Iris pigment epithelial cell (primary cell): ENCODE data around the gene GNL2.

Experiments used
- DNase-seq: peaks from one replicate; pipeline ENCODE4 v3.0.0-alpha.2; 2011; ENCODE audit warnings: low read depth

Gene GNL2

DNA sequence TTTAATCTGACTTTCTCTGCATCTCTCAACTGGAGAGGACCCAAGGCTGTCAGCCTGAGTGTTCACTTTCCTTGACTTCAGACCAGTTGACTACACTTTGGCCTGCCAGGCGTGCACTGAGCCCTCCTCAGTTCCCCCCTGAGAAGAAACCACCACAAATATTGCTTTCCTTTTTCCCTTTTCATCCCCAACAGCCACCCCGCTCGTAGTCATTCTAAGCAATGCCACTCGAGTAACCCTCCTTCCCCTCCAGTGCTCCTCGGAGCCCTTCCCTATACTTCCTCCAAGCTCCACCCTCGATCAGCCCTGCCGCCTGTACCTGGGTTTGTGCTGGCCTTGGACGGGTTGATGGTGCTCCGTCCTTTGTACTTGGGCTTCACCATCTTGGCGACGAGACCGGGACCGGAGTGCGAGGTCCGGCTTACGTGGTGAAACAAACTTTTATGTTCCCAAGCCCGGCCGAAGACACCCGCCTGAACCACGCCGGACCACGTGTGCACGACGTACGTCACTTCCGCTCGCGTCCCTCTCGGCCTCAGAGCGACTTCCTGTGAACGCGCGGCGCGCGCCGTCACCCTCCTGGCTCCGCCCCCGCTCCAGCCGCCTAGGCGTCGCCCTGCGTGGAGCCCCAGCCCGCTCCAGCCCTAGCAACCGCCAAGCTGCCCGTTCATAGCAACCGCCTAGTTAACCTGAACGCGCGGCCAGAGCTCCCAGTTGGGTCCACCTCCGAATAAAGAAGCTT lies at the start of gene GNL2:
GNL2 (minus strand) TSS at position 498 of the 742 bp plus-strand sequence; CDS start at position 383, 115 bp downstream.
- peak; percentile 97 for DNase-seq

DNA sequence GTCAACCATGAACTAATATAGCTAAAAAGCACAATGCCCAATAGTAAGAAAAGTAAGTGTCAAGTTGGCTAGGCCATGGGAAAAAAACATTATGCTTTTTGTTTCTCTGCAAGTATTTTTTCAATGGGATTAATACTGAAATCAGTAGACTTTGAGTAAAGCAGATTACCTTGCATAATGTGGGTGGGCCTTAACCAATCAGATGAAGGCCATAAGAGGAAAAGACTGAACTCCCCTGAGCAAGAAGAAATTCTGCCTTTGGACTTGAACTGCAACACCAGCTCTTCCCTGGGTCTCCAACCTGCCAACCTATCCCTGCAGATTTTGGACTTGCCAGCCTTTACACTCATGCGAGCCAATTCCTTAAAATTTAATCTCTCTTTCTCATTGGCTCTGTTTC lies 45.3 kb upstream of the GNL2 start:
- DNase-seq: no peak

DNA sequence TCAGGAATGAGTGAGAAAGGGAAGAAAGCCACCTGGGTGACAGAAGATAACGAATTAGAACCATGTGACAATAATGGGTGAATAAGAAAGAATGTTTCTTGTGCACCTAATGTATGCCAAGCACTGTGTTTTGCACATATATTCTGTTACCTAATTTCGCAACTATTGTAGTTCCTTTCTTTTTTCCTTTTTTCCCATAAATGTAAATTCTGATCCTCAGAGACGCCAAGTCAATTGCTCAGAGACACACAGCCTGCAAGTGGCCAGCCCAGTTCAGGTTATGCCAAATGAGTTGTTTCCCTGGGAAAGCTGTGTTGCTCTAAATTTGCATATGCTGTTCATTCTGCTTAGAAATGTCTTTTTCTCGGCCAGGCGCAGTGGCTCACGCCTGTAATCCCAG lies 40.7 kb upstream of the GNL2 start:
- no peak for DNase-seq

DNA sequence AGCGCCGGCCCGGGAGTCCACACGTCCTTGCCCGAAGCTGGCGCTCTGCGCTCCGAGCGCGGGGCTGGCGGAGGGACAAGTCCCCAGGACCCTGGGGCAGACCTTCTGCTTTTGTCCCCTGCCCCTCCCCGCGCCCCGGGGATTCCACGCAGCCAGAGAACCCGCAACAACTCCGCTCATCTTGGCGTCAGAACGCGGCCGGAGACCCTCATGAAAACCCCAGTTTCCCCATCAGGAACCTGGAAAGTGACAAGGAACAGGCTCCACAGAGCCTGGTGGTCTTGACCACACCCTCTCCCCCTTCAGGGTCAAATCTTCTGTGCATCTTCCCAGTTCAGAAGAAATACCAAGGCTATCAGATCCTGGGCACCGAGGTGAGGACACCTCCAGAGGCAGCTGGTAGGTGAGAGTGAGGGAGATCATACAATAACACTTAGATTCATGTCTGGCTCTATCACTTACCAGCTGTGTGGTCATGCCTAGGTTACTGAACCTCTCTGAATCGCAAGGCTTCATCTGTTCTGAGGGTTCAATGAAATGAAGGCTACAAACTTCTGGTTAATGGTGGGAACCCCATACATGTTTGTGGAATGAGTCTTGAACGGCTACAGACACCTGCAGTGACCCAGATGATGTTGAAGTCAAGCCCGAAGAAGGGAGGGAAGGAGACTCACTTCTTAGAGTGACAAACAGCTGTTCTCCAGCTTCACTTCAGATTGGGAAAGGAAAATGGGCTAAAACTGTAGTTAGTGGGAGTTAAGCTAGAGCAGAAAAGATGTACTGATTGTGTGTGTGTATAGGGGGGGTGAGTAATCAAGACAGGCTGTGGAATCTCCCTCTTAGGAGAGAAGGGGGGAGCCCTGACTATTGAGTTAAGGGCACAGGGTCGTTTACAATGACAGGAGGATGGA lies 39.5 kb upstream of the GNL2 start:
- no peak for DNase-seq

DNA sequence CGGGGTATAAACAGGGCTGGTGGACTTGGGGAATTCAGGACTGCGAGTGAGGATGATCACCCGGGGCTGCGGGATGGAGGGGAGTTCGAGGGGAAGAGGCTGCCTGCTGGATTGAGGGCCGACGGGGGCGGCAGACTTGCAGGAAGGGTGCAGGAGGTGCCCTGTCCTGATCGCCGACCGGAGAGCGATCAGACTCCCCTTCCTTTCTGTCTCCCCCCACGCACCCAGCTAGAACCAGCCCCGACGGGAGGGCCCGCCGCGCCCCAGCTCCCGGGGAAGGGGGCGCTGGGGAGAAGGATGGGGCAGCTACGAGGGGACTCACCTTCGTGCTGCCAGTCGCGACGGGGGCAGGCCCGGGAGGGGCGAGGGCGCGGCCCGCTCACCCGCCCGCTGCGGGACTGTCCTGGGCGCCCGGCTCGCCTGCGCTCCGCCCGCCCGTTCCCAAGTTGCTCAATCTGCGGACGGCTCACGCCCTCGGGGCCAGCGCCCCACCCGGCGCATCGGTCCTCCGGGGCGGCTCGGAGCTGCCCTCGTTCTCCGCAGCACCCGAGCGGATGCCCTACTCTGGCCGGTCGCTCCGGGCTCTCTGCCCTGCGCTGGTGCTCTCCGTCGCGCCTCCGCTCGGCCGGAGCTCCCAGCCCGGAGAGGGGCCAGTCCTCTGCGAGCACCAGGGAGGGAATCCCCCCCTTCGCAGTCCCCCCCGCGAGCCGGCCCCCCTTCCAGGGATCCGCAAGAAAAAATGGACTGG lies 38.7 kb upstream of the GNL2 start, which contains the start of gene RSPO1:
RSPO1 (minus strand) TSS at position 649 of the 748 bp plus-strand sequence. CDS start 5,231 bp downstream, outside the sequence.
- peak; percentile 32 for DNase-seq

DNA sequence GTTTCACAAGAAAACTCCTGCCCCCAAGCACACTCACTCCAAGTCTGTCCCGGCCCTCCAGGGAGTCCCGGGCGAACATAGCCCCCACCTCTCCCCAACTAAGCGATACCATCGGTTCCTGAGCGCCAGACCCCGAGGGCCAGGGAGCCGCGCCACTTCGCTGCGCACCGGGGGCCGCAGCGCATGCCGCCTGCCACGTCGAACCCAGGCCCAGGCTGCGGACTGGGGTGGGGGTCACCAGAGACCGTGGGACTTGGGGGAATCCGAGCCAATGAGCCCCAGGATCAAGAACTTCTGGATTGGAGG lies 38.2 kb upstream of the GNL2 start:
- DNase-seq: no peak

DNA sequence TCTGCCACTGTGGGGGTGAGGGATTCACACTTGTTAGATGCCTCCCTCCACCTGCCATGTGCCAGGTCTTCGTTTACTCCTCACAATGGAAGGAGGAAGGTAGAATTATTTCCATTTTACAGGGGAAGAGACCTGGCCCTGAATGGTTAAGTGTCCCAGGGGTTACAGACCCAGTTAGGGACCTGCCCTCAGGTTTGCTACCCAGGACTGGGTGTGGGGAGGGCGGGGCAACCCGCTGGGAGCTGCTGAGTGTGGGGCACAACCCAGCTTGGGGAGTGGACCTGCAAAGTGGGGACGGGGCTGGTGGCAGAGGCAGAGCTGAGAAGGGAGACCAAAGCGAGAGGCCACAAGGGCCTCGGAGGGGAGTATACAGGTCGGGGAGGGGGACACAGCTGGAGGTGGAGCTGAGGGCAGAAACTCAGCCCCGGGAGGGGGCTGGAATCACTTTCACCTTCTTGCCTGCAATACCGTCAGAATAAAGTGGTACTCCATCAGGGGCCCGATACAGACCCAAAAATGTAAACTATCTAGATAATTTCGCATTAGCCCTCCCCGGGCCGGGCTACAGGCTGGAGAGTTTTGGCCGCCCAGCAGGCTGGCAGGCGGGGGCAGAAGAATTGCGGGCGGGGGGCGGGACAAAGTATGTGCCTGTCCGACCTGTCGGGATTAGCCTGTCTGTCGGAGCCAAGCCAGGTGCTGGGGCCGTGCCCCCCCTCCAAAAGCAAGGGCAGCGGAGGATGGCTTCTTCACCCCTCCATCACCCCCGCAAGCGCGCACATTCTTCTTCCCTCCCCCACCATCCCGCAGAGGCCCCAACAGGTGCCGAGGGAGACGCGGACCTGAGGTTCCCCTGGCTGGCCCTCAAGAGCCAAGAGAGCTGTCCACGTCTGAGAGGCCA lies 37.6 kb upstream of the GNL2 start:
- no peak for DNase-seq

DNA sequence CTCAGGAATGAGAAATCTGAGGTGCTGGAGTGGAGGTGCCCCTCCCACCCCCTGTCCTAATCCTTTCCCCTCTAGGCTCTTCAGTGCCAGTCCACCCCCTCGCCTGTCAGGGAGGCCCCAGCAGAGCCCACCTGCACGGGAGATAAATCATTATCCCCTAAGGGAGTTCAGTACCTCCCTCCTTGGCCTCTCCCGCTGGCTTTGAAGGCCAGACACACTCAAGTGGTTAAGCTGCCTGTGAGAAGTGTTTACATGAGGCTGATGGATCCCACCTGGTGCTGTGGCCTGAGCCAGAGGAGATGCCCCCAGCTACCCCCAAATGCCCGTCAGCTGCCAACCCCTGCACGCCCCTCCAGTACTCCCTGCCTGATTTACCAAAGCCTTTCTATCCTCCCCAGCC lies 35.3 kb upstream of the GNL2 start:
- no peak for DNase-seq

DNA sequence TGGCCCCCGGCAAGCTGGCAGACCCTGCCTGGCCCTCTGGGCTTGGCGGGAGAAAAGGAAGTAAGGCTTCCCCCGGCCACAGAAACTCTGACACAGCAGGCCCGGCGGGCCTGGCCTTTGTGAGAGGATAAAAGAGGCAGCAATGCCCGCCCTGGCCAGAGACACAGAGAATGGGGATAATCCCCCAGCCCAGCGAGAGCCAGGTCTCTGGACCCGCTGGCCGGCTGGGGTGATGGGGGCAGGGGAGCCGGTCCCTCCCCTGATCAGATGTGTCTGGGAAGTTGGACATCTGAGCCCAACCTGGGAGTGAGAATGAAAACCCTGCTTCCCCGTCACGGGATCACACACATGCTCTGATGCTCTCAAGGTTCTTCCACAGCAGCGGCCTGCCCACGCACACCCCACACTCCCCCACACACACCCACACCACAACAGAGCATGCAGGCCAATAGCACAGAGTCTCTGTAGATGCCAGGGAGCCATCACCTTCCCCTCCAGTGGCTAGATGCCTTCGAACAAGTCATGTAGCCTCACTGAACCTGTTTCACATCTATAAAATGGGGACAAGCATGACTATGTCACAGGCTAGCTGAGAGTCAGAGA lies 34.8 kb upstream of the GNL2 start:
- no peak for DNase-seq

DNA sequence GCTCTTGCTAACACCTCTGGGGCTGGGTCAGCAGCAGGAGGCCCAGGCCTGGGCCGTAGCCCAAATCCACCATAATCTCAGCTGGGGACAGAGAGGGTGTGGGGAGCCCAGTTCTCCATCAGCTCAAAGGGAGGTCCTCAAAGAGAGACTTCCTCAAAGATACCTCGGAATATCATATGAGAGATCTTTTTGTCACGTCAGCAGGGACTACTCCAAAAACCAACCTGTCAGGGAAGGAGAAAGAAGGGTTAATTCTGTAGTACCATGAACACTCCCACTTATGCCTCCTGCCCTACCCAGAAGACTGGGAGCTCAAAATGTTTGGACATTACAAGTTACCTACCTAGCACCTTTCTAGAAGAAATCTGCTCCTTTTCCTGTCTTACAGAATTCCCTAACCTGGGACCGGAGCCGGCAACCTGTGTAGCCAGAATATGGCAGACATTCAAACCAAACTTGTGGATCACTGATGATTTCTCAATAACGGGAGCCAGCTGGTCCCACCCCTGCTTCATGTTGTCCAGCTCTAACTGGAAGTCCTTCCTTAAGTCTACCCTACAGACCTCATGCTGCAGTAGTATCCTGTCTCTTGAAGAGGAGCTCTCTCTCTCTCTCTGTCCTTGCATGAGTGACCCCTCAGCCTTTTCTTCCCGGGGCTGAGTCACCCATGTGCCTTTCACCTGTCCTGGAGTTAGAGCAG lies 34.1 kb upstream of the GNL2 start:
- DNase-seq: no peak

DNA sequence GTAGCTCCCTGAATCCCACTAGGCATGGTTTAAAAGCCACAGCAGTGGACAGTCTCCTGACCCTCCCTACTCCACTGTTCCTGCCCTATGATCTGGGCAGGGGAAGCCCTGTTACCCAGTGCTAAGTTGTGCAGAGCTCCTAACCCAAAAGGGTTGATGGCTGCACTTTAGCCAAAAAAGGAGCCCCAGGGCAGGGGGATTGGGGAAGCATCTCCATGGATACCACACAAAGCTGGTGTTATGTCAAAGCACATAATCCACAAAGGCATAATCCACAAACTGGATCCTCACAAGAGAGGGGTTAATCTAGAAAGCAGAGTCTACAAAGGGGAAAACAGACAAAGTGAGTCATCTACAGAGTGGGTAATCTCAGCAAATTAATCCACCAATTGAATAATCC lies 33.3 kb upstream of the GNL2 start:
- DNase-seq: no peak

DNA sequence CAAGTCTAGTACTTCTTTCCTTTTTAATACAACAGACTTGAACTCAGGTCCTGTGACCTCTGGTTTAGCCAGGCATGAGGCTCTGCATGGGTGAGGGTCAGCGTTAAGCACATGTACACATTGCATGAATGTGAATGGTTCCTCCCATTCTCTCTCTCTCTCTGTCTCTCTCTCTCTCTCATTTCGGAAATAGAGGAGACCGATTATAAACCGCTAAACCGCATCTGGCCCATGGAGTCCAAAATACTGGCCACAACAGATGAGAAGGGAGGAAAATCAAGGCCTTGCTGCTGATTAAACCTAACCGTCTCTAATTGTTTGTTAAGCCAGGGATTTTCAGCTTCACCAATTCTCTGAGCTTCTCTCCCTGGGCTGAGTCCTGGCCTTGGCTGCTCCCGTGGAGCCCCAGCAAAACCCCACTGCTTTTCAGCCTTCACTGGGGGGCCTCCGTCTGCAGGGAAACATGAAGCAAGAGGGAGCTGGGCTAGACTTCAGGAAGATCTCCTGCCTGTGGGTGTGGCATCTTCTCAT lies 32.4 kb upstream of the GNL2 start:
- DNase-seq: no peak

DNA sequence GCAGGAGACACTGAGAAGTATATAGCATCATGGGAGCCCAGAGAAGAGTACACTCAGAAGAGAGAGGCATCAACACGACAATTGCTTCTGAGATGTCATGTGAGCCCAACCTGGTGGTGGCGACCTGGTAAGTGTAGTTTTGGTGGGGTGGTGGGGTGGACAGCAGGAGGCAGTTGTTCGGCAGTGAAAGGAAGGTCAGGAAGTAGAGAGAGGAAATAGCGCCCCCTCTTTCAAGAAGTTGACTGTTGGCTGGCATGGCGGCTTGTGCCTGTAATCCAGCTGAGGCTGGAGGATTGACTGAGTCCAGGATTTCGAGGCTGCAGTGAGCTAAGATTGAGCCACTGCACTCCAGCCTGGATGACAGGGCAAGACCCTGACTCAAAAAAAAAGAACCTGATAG lies 26.4 kb upstream of the GNL2 start:
- no peak for DNase-seq

DNA sequence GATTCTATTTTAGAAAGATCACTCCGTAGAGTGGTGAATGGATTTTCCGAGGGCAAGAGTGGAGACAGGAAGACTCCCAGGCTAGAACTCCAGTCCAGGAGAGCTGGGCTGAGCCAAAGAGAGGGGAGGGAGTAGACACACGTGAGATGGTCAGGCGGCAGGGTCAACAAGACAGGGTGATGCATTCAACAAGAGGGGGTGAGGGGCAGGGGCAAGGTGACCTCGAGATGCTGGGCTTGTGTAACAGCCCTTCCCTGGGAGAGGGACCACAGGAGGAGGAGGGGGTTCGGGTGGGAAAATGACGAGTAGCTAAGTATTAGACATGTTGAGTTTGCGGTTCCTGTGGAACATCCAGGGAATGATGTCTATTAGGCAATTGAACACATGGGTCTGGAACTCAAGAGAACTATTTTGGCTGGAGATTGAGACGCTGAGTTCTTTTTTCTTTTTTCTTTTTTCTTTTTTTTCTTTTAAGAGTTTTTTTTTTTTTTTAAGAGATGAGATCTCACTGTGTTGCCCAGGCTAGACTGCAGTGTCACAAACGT lies 25.7 kb upstream of the GNL2 start:
- DNase-seq: no peak

DNA sequence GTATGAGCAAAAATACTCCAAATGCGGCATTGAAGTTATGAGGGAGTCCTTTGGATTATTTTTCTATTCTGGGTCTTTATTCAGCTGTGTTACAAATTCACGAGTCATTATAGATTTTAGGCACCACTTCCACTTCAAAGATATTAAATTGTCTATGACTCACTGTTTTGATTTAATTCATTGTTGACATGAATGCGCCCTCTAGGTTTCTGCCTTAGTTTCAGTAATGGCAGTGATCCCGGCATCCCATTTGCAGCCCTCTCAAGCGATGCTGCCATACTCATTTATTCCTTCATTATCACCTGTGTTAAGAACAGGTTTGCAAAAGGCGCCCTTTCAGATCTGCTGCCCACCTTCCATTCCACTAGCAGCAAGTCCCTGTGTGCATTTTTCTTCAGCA lies 25.0 kb upstream of the GNL2 start:
- no peak for DNase-seq

DNA sequence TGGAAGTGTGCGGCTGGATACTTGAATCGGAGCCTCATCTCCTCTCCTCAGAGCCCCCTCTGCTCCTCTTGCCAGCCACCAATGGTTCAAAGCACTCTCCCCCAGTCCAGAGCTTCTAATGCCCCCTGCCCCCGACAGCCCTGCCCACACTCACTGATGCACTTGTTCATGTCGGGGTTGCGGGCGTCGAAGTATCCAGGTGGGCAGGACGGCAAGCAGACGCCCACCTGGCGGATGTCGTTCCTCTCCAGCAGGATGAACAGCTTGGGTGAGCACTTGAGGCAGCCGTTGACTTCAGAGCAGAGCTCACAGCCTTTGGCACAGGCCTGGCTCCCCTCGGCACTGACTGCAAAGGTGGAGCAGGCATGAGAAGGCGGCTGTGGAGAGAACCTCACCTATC lies 20.6 kb upstream of the GNL2 start:
- no peak for DNase-seq

DNA sequence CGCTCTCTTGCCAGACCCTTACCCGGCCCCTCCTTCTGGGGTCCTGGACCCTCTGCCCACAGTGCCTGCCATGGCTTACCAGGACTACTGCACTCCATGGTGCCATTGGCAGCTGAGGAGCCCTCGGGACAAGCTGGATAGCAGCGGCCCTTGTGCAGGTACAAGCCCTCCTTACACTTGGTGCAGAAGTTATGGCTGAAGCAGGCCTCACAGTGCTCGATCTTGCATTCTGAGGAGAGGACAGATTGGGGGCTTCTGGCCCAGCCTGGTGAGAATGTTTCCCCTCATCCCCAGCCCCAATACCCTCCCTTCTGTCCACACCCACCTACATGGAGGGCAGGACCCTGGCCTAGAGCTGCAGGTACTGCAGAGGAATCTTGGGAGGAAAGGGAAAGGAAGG lies 18.4 kb upstream of the GNL2 start:
- DNase-seq: no peak

DNA sequence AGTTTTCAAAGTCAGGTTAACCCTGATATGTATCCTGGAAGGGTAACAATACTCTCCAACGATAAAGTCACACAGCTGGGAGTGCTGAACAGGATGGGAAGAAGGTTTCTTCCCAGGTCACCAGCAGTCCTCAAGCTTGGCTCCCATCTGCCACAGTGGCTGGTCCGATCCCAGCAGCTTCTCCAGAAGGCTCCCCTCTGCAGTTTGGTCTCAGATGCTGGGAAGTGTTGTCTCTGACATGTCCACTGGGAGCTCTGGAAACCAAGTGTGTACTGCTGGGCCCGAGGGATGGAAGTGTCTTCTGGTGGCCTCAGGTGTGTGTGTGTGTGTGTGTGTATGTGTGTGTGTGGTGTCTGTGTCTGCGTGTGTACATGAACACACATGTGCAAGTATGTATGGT lies 16.4 kb upstream of the GNL2 start:
- no peak for DNase-seq

DNA sequence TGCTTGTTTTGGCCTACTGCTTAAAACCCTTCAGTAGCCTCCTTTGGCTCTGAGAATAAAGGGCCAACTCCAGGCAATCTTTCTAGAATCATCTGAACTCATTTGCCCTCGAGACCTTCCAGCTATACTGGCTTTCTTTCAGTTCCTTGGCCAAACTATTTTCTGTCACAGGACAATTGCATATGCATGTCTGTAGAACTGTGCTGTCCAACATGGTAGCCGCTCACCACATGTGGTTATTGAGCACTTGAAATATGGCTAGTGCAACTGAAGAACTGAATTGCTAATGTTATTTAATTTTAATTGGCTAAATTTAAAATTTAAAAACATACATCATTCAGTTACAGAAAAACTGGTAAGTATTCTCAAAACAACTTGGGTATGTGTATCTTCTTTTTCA lies 14.3 kb upstream of the GNL2 start:
- DNase-seq: no peak

DNA sequence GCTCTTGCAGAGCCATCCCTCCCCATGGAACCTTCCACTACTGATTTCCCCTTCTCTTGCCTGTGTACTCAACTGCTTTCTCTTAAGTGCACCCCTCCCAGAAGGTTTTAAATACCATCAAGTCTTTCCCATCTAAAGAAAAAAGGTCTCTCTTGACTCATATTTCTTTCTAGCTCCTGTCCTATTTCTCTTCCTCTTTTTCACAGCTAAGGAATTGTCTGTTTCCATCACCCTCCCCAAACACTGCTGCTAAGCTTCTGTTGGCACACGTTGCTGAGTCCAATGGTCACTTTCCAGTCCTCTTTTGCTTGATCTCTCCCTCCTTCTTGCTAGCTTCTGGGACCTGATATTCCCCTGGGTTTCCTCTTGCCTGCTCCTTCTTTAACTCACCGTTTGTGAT lies 13.3 kb upstream of the GNL2 start:
- no peak for DNase-seq
